Measurements from ENCODE around the gene PAXX.

The PAXX gene

GRCh38 chr9:136954270-136955083 is 37.7 kb upstream of the PAXX start:
- DNase-seq (ENCODE audit: low spot score) = no peak
- TF ChIP-seq CTCF (IDR thresholded peaks at IDR 0.05) = no peak
- H3K4me3 ChIP-seq = no peak overlapping the region
- H3K27ac ChIP-seq = no peak overlapping the region

GRCh38 chr9:136955202-136955942 is 36.9 kb upstream of the PAXX start:
- no peak for DNase-seq (ENCODE audit: low spot score)
- Histone ChIP-seq H3K4me3 (no peak overlapping the region), H3K27ac (no peak overlapping the region)
- no peak for TF ChIP-seq CTCF (IDR thresholded peaks at IDR 0.05)

GRCh38 chr9:136955943-136956335 is 36.3 kb upstream of the PAXX start:
- no peak for DNase-seq (ENCODE audit: low spot score)
- H3K27ac ChIP-seq = no peak overlapping the region
- no peak overlapping the region for H3K4me3 ChIP-seq
- no peak for TF ChIP-seq CTCF (IDR thresholded peaks at IDR 0.05)

- no peak overlapping the region for H3K4me3 ChIP-seq
- DNase-seq (ENCODE audit: low spot score) = no peak
- H3K27ac ChIP-seq = no peak overlapping the region
- no peak for TF ChIP-seq CTCF (IDR thresholded peaks at IDR 0.05)
Measured at GRCh38 chr9:136956604-136957003, 35.6 kb upstream of the PAXX start.

GRCh38 chr9:136957461-136957860 is 34.8 kb upstream of the PAXX start:
- H3K4me3 ChIP-seq = no peak overlapping the region
- no peak overlapping the region for H3K27ac ChIP-seq

GRCh38 chr9:136957901-136958300 is 34.3 kb upstream of the PAXX start:
- TF ChIP-seq CTCF (IDR thresholded peaks at IDR 0.05) = no peak
- no peak for DNase-seq (ENCODE audit: low spot score)
- Histone ChIP-seq H3K27ac (no peak overlapping the region), H3K4me3 (no peak overlapping the region)

More at GRCh38 chr9:136957461-136957860, 34.8 kb upstream of the PAXX start:
- no peak for TF ChIP-seq CTCF (IDR thresholded peaks at IDR 0.05)
- DNase-seq (ENCODE audit: low spot score) = no peak
